GM13976 (cell line): ENCODE data around the gene ROBO3.

Source experiments
- DNase-seq: peaks from one replicate; pipeline ENCODE4 v3.0.0; 2012; ENCODE audit warnings: low spot score
- in situ Hi-C: fragments of 300-500 bp; cut with MboI; formaldehyde crosslinking; loops from one replicate; pipeline ENCODE4 v1.12.0; 2022; ENCODE audit warnings: low sequenced_read_pairs, mixed read lengths, inconsistent platforms; ENCODE audit not compliant: unreplicated experiment
- TF ChIP-seq, protein P1 (sequence below): IDR thresholded peaks from 2 replicates; pipeline ENCODE4 v1.5.1; 2012; ENCODE audit warnings: borderline replicate concordance, mild to moderate bottlenecking; ENCODE audit not compliant: insufficient read depth; ENCODE audit errors: extremely low read depth, missing control alignments, control extremely low read depth

Gene ROBO3

GRCh38 chr11:124873951-124874350, 8.7 kb downstream of the ROBO3 start:
- TF ChIP-seq, protein P1, sequence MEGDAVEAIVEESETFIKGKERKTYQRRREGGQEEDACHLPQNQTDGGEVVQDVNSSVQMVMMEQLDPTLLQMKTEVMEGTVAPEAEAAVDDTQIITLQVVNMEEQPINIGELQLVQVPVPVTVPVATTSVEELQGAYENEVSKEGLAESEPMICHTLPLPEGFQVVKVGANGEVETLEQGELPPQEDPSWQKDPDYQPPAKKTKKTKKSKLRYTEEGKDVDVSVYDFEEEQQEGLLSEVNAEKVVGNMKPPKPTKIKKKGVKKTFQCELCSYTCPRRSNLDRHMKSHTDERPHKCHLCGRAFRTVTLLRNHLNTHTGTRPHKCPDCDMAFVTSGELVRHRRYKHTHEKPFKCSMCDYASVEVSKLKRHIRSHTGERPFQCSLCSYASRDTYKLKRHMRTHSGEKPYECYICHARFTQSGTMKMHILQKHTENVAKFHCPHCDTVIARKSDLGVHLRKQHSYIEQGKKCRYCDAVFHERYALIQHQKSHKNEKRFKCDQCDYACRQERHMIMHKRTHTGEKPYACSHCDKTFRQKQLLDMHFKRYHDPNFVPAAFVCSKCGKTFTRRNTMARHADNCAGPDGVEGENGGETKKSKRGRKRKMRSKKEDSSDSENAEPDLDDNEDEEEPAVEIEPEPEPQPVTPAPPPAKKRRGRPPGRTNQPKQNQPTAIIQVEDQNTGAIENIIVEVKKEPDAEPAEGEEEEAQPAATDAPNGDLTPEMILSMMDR = no peak
- in situ Hi-C loops = no loop called here
- DNase-seq = no peak

- no peak for DNase-seq
- TF ChIP-seq, protein P1 = no peak
- in situ Hi-C loops = no loop called here
These were observed 9.5 kb downstream of the ROBO3 start for GRCh38 chr11:124874571-124875255.

- in situ Hi-C loops = no loop called here
- DNase-seq = no peak
- TF ChIP-seq, protein P1 = no peak
These were observed 10.2 kb downstream of the ROBO3 start for GRCh38 chr11:124875401-124875800.

- in situ Hi-C loops = no loop called here
These were observed 10.9 kb downstream of the ROBO3 start for GRCh38 chr11:124875943-124876817.

GRCh38 chr11:124876818-124877630, 11.8 kb downstream of the ROBO3 start:
- in situ Hi-C loops = no loop called here
- no peak for DNase-seq
- TF ChIP-seq, protein P1 = no peak

More at GRCh38 chr11:124875943-124876817, 10.9 kb downstream of the ROBO3 start:
- TF ChIP-seq, protein P1 = peak; percentile 93
- DNase-seq = peak; percentile 94

DNA sequence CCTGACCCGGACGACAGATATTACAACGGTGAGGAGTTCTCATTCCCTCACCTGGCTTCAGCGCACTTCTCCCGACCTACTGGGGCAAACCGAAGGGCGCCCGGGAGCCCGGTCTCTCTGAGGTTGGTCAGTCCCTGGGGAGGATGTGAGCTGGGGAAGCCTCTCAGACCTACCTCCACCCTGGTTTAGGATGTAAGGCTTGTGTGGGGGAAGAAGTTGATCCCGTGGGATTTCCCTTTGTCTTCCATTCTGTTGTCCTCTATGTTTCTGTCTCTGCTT, 12.3 kb downstream of the ROBO3 start:
- no peak for DNase-seq
- TF ChIP-seq, protein P1 = no peak
- in situ Hi-C loops = no loop called here
